GM18508 (cell line): Measurements from ENCODE around the gene VSTM2B.
"Not testable (repeated sequence)": the region's sequence is repeated elsewhere in the genome, so short reads cannot be mapped to it uniquely, and the experiment has no call there.

Experiments used
- ATAC-seq: cut with Tn5 transposase; IDR thresholded peaks from one replicate; pipeline ENCODE4 v1.9.1; 2021; ENCODE audit warnings: moderate number of reproducible peaks; ENCODE audit not compliant: insufficient read depth, unreplicated experiment

VSTM2B gene

DNA sequence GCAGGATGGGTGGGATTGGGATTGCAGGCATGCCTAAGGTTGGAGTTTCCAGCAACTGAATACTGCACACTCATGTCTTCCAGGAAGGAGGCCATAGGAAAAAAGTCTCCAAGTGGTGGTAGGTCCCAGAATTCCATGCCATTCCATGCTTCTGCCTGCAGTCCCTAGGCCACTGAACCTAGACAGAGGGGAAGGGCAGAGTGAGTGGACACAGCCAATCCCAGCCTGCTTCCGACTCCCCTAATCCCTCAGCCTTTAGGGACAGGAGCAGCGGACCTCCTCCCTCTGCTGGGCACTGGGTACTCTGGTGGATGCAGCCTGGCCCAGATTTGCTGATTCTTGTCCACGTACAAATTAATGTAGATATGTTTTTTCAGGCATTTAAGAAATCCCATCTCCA, 17.0 kb downstream of the VSTM2B start:
- no peak for ATAC-seq

DNA sequence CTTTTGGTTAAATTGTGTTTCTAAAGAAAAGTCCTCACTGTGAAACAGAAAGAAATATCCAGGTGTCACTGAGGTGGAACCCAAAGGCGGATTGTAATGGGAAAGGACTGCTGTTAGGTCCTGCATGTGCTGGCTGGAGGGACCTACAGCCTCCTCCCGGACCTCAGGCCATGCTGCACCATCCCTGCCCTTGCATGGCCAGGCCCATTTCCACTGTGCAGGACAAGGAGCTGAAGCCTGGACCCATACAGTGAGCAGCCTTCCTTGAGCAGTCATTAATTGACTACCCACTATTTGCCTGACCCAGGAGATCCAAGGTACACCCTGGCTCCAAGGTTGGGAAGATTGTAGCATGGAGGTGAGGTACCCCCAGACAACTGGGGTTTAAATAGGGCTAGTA, 17.6 kb downstream of the VSTM2B start:
- ATAC-seq: no peak

DNA sequence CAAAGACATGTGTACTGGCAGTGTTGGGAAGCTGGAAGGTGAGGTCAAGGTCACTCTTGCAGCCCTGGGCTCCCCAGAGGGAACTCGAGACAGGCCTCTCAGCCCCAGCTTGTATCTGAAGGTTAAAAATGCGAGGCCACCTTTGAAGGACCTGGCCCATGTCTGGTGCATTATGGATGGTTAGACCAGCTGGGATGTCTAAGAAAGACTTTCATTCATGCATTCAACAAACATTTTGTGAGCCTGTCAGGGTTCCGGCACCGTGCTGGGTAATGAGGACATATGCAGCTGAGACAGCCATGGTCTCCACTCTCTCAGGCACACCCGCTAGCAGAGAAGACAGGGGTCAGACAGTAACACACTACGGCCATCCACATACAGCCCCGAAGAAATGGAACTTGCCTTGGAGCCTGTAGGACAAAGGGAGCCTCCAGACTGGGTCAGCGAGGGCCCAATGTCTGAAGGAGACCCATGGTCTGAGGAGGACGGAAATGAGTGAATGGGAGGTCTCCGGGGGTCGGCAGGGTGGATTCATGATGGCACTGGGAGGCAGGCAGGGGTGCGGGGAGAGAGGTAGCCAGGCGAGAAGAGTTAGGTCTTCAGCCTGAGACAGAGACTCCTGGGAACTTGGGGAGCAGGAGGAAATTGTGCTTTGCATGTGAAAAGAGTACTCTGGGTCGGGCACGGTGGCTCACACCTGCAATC, 19.0 kb downstream of the VSTM2B start:
- ATAC-seq: no peak

DNA sequence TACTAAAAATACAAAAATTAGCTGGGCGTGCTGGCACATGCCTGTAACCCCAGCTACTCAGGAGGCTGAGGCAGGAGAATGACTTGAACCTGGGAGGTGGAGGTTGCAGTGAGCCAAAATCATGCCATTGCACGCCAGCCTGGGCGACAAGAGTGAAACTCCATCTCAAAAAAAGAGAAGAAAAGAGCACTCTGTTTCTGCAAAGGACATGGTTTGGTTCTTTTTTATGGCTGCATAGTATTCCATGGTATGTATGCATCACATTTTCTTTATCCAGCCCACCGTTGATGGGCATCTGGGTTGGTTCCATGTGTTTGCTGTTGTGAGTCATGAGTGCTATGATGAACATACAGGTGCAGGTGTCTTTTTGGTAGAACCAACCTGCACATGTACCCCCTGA, 19.7 kb downstream of the VSTM2B start:
- not testable (repeated sequence) for ATAC-seq

DNA sequence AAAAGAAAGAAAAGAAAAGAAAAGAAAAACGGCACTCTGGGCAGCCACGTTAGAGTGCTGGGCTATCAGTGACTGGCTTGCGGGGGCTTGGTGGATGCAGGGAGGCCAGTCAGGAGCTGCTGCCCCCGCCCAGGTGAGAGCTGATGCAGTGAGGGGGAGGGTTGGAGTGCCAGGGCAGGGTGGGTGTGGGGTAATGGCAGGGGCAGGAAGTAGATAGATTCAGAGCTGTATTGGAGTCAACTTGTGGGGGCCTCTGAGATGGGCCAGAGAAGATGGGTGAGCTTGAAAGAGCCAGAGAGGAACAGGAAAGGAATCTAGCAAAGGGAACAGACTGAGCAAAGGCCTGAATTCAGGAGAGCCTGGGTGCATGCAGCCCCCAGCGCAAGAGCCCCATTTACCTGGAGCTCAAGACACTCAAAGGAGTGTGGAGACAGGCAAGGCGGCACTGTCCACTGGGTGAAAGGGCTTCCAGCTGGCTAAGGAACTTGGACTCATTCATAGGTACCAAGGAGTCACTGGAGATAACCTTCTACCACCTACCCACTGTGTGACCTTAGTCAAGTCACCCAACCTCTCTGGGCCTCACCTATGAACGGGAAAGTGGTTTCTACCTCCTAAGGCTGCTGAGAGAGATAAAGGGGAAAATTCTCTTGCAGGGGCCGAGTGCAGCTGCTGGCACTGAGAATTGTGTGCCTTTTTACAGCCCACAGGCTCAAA, 20.2 kb downstream of the VSTM2B start:
- no peak for ATAC-seq

DNA sequence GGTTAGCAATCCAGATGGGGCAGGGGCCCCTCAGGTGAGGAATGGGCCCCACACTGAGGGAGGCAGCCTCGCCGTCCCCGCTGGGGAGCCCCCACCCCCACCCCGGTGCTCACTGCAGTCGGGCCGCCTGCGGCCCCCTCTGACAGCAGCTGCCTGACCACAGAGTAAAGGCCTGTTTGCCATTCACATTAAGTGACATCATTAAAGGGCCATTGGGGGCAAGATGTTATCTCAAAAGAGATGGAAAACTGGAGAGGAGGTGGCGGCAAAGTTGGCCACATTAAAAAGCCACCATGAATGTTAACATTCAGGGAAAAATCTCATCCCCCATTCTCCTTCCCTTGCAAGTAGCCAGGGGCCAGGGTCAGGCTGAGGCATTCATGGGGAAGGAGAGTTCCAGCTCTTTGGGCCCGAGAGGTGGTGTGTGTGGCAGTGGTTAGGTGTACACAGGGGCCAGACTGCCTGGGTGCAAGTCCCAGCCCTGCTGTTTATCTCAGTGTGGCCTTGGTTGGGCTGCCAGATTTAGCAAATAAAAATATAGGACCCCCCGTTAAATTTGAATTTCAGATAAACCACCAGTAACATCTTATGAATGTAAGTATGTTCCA, 20.9 kb downstream of the VSTM2B start:
- ATAC-seq: no peak

DNA sequence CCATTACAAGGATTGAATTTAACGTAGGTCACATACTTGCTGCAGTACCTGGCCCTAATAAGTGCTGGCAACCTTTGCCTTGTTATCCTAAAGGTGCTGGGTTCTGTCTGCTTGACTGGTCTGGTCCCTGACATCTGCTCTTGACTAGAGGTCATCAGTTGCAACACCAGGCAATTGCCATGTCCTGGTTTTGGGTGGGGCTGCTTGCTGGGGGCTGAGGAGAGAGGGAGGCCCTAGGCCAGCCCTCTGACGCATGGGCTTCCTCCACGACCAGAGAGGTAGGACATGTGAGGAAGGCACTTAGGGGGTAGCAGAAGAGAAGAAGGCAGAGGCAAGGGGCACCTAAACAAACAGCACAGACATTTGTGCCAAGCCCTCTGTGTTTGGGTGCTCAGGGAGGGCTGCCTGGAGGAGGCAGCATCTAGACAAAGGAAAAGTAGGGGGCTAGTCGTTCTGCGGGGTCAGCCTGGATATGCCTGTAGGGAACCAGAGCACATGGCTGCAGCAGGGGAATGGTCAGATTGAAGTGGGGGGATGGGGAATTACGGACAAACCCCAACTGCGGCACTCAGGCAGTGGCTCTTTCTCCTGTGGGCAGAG, 21.7 kb downstream of the VSTM2B start:
- no peak for ATAC-seq

DNA sequence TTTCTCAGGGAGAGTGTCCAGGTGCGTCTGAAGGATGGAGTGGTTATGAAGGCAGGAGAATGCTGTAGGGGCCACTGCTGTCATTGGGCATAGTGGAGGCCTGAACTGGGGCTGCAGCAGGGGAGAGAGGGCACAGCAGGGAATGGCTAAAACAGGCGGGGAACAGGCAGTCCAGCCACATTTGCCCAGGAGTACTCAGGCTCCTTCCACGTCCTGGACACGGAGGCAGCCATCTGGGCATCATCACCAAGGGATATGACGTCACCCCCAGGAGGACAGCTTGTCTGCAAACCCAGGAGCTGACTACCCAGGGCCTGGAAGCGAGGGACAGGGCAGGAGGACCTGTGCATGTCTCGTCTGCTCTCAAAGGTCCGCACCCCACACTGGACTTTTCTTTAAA, 22.2 kb downstream of the VSTM2B start:
- no peak for ATAC-seq

DNA sequence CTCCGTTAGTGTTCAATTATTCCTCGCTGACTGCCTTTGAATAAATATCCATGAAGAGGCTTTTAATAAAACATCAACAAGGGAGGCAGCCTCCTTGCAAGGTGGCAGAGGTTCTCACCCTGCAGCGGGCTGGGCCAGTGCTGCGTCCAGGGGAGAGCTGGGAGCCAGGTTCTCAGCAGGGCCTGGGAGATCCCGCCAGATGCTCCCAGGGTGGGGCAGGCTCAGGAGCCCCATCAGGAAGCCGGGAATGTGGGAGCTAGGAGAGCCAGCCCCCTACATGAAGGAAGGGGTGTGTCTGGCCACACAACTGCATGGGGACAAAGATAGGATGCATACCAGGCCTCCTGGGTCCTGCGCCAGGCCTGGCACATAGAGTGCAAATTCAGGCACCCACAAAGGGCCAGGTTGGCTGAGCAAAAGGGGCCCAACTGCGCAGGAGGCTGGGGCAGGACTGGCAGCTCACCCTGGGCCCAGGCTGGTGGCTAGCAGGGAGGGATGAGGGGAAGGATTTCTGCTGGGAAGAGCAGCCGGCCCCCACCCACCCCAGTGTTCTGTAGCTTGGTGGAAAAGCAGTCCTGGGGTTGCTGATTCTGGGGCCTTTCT, 22.8 kb downstream of the VSTM2B start:
- no peak for ATAC-seq

DNA sequence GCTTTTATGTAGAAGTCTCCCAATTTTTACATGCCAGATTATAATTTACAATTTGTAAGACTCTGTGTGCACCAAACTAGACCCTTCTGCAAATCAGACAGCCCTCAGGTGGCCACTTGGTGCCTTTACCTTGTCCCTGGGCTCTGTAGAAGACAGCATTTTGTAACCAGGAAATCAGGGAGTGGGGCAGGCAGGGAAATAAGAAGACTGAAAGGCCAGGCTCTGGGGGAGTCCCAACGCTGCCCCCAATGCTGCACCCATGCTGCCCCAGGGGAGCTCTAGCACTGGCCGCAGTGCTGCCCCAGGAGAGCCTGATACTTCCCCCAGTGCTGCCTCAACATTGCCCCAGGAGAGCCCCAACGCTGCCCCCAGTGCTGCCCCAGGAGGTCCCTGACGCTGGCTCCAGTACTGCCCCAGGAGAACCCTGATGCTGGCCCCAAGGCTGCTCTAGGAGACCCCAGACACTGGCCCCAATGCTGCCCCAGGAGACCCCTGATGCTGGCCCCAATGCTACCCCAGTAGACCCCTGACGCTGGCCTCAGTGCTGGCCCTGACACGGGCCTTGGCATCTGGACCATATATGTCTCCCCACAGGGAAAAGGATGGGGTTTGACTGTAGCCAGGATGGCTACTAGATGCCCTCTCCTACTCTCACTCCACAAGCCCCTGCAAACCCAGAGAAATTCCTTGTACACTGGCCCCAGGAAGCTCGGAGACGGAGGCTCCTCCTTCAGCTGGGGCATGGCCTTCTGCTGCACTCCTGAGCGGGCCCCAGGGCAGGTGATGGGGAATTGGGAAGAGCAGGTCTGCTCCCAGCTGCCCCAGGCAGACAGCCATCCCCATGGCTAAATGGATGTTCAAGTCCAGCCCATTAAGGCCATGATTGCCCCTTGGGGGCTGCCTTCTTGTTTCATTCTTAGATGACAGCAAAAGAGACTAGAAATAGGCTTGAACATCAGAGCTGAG, 23.6 kb downstream of the VSTM2B start:
- no peak for ATAC-seq

DNA sequence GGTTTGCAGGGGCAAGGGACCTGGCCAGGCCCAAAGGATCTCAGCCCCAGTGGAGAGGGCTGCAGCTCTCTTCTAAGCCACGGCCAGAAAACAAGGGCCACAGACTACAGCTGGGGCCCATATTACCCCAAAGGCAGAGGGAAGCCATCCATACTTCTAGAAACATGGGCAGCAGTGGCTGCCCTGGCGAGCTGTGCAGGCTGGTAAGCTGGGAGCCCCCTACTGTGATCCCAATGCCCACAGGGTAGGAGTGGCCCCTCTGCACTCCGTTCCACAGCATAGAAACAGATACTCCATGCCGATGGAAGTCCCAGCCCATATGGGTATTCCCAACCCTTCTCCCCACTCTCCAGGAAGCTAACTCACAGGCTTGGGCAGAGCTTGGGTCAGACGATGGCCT, 25.1 kb downstream of the VSTM2B start:
- no peak for ATAC-seq

DNA sequence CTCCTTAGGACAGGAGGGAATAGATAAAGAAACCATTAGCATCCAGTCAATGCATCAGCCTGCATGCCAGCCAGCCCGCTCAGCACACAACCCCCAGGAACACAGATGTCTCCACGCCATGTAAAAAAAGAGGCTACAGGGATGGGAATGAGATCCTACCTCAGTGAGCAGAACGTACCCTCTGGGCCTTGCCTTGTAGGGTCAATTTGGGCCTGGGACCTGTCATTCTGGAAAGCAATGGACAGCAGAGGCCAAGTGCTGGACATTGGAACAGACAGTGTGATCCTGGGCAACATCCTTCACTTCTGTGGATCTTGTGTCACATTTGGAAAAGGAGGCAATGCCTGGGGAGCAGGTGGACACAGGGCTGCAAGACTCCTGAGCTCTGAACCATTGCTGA, 26.0 kb downstream of the VSTM2B start:
- ATAC-seq: no peak

DNA sequence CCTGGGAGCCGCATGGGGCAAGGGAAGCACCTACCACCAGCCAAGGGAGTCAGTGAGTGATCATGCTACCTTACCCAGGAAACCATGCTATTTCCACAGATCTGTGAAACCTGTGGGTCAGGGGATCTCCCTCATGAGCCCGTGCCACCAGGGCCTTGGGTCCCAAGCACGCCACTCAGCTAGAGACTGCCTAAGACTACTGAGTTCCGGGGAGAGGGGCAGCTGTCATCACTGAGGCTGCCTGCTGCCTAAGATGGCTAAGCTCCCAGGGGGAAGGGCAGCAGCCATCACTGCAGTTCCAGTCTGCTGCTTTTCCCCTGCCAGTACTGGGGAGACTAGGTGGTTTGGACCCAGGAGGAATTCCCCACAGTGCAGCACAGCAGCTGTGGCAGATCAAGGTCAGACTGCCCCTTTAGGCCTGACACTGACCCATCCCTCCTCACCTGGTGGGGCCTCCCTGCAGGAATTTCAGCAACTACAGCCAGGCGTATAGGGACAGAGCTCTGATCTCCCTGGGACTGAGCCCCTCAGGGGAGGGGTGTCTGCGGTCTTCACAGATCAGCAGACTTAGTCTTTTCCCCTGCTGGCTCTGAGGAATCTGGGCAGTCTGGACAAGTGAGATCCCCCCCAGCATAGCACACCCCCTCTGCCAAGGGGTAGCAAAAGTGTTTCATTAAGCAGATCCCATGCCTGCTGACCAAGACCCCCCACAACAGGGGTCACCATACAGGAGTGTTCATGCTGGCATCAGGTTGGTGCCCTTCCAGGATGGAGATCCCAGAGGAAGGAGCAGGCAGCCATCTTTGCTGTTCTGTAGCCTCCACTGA, 26.9 kb downstream of the VSTM2B start:
- no peak for ATAC-seq

DNA sequence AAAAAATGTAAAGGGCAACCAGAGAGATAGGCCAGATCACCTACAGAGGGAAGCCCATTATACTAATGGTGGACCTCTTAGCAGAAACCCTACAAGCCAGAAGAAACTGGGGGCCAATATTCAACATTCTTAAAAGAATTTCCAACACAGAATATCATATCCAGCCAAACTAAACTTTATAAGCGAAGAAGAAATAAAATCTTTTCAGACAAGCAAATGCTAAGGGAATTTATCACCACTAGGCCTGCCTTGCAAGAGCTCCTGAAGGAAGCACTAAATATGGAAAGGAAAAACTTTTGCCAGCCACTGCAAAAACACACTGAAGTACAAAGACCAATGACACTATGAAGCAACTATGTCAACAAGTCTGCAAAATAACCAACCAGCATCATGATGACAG, 28.4 kb downstream of the VSTM2B start:
- ATAC-seq: no peak

DNA sequence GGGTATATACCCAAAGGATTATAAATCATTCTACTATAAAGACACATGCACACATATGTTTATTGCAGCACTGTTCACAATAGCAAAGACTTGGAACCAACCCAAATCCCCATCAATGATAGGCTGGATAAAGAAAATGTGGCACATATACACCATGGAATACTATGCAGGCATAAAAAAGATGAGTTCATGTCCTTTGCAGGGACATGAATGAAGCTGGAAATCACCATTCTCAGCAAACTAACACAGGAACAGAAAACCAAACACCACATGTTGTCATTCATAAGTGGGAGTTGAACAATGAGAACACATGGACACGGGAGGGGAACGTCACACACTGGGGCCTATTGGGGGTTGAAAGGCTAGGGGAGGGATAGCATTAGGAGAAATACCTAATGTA, 33.3 kb downstream of the VSTM2B start:
- not testable (repeated sequence) for ATAC-seq

DNA sequence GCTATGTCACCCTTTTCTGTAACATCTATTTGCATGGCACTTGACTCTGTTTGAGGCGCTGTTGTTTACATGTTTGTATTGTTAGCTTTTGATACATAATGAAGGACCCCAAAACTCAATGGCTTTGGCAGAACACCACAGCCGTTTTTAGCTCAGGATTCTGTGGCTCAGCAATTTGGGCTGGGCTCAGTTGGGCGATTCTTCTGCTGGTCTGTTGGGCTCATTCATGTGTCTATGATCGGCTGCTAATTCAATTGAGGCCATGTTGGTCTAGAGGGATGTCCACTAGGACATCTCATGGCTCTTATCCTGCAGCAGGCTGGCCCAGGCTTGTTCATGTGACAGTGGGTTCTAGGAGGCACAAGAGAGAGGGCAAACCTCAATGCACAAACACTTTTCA, 33.9 kb downstream of the VSTM2B start:
- no peak for ATAC-seq

DNA sequence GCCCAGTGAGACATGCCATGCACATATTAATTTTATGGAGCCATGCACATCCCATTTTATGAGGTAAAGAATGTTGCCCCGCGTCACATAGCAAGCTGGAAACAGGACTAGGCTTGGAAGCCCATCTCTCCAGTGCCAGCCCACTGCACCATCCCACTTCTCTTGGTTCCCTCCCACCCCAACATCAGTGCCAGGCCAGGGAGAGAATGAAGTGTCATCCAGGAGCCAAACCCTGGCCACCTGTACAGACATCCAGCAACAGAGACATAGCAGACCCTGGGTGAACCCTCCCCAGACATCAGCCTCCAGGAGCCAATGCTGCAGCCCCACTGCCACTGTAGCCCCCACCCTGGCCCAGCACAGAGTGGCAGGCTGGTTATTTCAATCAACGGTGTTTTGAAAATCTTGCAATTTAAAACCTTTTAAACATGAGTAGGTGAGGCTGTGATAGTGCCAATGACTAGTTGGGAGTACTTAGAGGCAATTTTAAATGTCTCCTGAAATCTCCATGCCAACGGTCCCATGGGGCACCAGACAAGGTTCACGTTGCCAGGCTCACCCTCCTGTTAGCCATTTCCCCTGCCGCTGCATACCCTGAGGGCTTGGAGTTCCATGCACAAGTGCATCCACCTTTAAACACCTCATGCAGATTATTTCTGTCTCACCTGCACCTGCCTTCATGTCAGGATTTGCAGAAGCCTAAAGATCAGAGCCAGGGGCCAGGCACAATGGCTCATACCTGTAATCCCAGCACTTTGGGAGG, 34.7 kb downstream of the VSTM2B start:
- ATAC-seq: no peak

DNA sequence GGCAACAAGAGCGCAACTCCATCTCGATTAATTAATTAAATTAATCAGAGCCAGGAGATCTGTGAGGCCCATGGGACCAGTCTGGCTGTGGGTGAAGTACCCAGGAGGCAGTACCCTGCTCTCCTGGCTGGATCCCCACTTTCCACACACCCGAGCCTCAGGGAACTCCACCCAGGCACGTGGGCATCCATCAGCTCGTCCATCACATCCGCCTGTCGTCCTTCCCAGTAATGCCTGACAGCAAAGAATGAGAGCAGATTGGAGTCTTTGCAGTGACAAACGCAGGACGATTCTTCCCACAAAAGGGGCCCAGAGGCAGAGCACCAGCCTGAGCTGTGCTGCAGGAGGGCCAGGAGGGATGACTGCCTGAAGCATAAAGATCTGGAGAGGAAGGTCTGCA, 35.8 kb downstream of the VSTM2B start:
- no peak for ATAC-seq
